Fibroblast of pulmonary artery (primary cell): Measurements from ENCODE around the gene CHST7.
"Not testable (repeated sequence)": the region's sequence is repeated elsewhere in the genome, so short reads cannot be mapped to it uniquely, and the experiment has no call there.

Experiments used
- DNase-seq: peaks from one replicate; pipeline ENCODE4 v3.0.0-alpha.2; 2010; ENCODE audit warnings: low read depth
- H3K4me3 ChIP-seq: replicated peaks from 2 replicates; pipeline ENCODE4 v1.5.1; 2011; ENCODE audit warnings: low read depth, mild to moderate bottlenecking, control low read depth, low read length, moderate library complexity
- CTCF ChIP-seq: IDR thresholded peaks from 2 replicates; pipeline ENCODE4 v1.5.1; 2011; ENCODE audit warnings: mild to moderate bottlenecking, control low read depth, low read length, inconsistent platforms; ENCODE audit errors: missing control alignments

The CHST7 gene

GRCh38 chrX:46573331-46573891, at the start of gene CHST7:
TSS of gene CHST7 (plus strand) at chrX:46573765. CDS start at chrX:46573932, 167 bp downstream.
- peak; percentile 61 for DNase-seq
- TF ChIP-seq CTCF = peak; percentile 35
- H3K4me3 ChIP-seq = peak within 1 kb of the TSS; percentile 58

- not testable (repeated sequence) for H3K4me3 ChIP-seq, DNase-seq
Measured at GRCh38 chrX:46528640-46529039, 44.9 kb upstream of the CHST7 start.

GRCh38 chrX:46529740-46530403, 43.7 kb upstream of the CHST7 start:
- not testable (repeated sequence) for DNase-seq, H3K4me3 ChIP-seq

- not testable (repeated sequence) for H3K4me3 ChIP-seq, DNase-seq
Measured at GRCh38 chrX:46530404-46530908, 43.1 kb upstream of the CHST7 start.

- H3K4me3 ChIP-seq = no peak overlapping the region
- no peak for DNase-seq
Measured at GRCh38 chrX:46531442-46531841, 42.1 kb upstream of the CHST7 start.

GRCh38 chrX:46543441-46543840, 30.1 kb upstream of the CHST7 start:
- no peak for TF ChIP-seq CTCF
- H3K4me3 ChIP-seq = no peak overlapping the region
- no peak for DNase-seq

More at GRCh38 chrX:46531442-46531841, 42.1 kb upstream of the CHST7 start:
- no peak for TF ChIP-seq CTCF

- peak overlapping the region; percentile 80 for H3K4me3 ChIP-seq
- not testable (repeated sequence) for DNase-seq
Measured at GRCh38 chrX:46544527-46544926, 29.0 kb upstream of the CHST7 start.

- DNase-seq = peak; percentile 93
- H3K4me3 ChIP-seq = peak within 1 kb of the TSS; percentile 80
- peak; percentile 16 for TF ChIP-seq CTCF
Measured at GRCh38 chrX:46545111-46546005, 28.2 kb upstream of the CHST7 start, which contains the start of gene ZNF674. TSS of gene ZNF674 (minus strand) at chrX:46545421. CDS start at chrX:46542087, 3,334 bp downstream.
